Neural cell (in vitro differentiated cells): ENCODE measurements around the gene MST1.

ENCODE experiments used
- EP300 ChIP-seq: fragments of 450-650 bp; conservative IDR thresholded peaks from 2 replicates; pipeline ENCODE4 v1.6.1; 2014; ENCODE audit warnings: antibody characterized with exemption, mild to moderate bottlenecking, moderate library complexity; ENCODE audit not compliant: poor library complexity, severe bottlenecking
- MXI1 ChIP-seq: fragments of 450-650 bp; conservative IDR thresholded peaks from 2 replicates; pipeline ENCODE4 v1.6.1; 2014; ENCODE audit warnings: antibody characterized with exemption, mild to moderate bottlenecking; ENCODE audit not compliant: poor library complexity, severe bottlenecking
- POLR2AphosphoS5 ChIP-seq: IDR thresholded peaks from 2 replicates; pipeline ENCODE4 v1.6.1; 2012
- TF ChIP-seq, protein P1 (sequence below): fragments of 450-650 bp; IDR thresholded peaks from 2 replicates; pipeline ENCODE4 v1.5.1; 2014; ENCODE audit warnings: antibody characterized with exemption, mild to moderate bottlenecking, moderate library complexity; ENCODE audit not compliant: poor library complexity, severe bottlenecking
- TF ChIP-seq, protein P2 (sequence below): IDR thresholded peaks from 2 replicates; pipeline ENCODE4 v1.6.1; 2012; ENCODE audit warnings: borderline replicate concordance

DNA sequence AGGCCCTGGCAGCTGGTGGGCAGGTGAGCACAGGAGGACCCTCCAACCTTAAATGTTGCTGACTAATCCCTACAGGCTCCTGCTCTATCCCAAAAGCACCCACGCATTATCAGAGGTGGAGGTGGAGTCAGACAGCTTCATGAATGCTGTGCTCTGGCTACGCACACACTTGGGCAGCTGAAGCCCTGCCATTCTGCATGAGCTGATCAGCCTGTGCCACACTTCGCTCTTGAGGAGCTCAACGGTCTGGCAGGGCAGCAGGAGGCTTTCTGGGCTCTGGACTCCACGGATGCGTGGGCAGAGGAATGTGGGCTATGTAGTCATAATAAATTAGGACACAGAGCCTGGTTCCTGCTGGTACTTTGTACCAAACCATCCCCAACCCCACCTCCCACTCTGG lies 6.1 kb downstream of the MST1 start:
- TF ChIP-seq, protein P1, sequence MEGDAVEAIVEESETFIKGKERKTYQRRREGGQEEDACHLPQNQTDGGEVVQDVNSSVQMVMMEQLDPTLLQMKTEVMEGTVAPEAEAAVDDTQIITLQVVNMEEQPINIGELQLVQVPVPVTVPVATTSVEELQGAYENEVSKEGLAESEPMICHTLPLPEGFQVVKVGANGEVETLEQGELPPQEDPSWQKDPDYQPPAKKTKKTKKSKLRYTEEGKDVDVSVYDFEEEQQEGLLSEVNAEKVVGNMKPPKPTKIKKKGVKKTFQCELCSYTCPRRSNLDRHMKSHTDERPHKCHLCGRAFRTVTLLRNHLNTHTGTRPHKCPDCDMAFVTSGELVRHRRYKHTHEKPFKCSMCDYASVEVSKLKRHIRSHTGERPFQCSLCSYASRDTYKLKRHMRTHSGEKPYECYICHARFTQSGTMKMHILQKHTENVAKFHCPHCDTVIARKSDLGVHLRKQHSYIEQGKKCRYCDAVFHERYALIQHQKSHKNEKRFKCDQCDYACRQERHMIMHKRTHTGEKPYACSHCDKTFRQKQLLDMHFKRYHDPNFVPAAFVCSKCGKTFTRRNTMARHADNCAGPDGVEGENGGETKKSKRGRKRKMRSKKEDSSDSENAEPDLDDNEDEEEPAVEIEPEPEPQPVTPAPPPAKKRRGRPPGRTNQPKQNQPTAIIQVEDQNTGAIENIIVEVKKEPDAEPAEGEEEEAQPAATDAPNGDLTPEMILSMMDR = no peak
- no peak for TF ChIP-seq POLR2AphosphoS5
- TF ChIP-seq EP300 = no peak
- no peak for TF ChIP-seq MXI1
- TF ChIP-seq, protein P2, sequence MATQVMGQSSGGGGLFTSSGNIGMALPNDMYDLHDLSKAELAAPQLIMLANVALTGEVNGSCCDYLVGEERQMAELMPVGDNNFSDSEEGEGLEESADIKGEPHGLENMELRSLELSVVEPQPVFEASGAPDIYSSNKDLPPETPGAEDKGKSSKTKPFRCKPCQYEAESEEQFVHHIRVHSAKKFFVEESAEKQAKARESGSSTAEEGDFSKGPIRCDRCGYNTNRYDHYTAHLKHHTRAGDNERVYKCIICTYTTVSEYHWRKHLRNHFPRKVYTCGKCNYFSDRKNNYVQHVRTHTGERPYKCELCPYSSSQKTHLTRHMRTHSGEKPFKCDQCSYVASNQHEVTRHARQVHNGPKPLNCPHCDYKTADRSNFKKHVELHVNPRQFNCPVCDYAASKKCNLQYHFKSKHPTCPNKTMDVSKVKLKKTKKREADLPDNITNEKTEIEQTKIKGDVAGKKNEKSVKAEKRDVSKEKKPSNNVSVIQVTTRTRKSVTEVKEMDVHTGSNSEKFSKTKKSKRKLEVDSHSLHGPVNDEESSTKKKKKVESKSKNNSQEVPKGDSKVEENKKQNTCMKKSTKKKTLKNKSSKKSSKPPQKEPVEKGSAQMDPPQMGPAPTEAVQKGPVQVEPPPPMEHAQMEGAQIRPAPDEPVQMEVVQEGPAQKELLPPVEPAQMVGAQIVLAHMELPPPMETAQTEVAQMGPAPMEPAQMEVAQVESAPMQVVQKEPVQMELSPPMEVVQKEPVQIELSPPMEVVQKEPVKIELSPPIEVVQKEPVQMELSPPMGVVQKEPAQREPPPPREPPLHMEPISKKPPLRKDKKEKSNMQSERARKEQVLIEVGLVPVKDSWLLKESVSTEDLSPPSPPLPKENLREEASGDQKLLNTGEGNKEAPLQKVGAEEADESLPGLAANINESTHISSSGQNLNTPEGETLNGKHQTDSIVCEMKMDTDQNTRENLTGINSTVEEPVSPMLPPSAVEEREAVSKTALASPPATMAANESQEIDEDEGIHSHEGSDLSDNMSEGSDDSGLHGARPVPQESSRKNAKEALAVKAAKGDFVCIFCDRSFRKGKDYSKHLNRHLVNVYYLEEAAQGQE = no peak
